GM19193 (cell line): ENCODE measurements around the gene TMEM164.

Source experiments
- POLR2A ChIP-seq: IDR thresholded peaks from 4 replicates; pipeline ENCODE4 v1.6.1; 2011; ENCODE audit not compliant: insufficient read depth, insufficient read length; ENCODE audit errors: extremely low read depth

TMEM164 gene

DNA sequence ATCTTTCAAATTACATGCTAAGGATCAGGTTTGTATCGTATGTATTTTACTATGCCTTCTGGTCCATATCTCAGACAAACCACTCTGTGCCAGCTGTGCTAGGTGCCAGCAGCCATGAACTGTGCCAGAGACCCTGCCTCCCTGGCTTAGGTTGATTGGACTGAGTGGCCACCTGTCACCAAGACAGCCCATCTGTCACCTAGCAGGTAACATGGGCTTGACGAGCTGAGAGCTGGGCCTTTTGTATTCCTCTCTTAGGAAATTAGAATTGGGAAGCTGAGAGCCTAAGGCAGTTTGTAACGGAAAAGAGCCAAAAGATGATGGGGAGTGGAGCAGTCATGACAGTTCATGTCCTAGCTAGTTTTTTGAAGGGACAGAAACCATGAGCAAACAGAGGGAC is 42.5 kb downstream of the TMEM164 start:
- no peak for TF ChIP-seq POLR2A

DNA sequence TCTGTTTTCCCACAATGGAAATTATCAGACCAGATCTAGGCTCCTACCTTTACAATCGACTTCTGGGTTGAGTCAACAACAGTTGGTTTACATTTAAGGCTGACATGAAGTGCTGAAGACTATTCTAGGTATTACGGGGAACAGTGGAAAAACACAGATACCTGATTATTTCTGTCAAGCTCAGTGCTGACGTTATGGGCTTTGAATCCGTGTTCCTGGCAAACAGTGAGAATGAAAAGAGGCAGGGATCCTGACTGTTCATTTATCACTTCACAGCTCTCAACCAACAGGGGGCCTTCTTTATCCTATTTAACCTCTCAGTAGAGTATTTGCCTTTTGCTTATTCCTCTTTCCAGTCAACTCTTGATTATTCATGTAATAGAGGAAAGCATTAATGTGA is 43.1 kb downstream of the TMEM164 start:
- no peak for TF ChIP-seq POLR2A

DNA sequence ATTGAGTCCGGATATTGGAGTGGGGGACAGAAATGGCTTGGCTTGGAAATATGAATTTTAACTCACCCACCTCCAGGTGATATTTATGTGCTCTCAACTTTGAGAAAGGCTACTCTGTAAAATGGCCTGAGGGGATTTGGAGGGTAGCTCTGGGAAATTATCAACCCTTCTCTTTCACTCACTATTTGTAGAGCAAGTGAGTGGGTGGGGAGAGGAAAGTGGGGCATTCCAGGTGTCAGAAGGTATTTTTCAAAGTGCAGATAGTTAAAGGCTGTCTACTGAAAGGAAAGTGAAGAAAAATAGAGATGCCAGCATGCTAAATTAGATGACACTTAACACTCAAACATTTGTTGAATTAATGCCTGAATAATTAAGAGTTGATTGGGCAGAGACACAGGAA is 44.1 kb downstream of the TMEM164 start:
- no peak for TF ChIP-seq POLR2A

DNA sequence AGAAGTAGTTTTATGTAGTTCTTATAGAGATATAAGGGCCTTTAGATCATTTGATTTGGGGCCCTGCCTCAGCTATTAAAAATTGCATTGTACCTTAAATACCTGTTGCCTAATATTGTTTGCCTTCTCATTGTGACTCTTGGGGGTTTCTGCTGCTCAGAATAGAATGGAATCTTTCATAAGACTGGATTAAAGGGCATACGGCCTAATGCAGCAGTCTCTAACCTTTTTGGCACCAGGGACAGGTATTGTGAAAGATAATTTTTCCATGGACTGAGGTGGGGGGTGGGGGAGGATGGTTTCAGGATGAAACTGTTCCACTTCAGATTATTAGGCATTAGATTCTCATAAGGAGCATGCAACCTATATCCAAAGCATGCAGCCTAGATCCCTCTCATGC is 46.2 kb downstream of the TMEM164 start:
- TF ChIP-seq POLR2A = no peak

DNA sequence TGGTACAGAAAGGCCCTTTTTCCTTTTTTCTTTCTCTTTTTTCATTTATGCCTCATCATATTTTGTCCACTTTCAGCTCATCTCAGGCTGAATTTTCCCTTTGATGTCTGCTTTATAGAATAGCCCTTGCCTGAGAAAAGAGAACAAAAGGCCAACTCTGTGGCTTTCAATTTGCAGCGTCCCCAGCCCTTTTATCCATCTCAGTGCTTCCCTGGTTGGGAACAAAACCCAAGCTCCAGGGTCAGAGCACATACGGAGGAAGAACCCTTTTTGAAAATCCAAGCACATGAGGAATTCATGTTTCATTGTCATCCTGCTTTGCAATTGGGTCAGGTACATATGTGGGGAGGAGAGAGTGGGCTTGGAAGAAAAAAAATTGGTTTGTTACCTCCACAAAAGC is 47.5 kb downstream of the TMEM164 start:
- TF ChIP-seq POLR2A = no peak

DNA sequence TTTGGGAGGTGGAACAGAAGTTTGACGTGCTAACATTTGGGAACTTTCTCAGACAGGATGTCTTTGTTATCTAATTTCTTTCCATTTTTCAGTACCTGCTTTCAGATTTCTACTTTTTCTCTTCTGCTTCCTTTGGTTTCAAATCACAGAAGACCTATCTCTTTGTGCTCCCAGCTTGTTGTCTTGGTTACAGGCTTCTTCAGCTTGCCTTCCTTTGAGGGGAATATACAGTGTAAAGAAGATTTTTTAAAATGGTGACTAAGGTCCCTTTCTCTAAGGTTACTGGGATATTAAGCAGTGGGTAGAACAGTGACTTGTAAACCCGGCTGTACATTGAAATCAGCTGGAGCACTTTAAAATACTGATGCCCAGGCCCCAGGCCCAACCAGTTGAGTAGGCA is 48.0 kb downstream of the TMEM164 start:
- TF ChIP-seq POLR2A = no peak

DNA sequence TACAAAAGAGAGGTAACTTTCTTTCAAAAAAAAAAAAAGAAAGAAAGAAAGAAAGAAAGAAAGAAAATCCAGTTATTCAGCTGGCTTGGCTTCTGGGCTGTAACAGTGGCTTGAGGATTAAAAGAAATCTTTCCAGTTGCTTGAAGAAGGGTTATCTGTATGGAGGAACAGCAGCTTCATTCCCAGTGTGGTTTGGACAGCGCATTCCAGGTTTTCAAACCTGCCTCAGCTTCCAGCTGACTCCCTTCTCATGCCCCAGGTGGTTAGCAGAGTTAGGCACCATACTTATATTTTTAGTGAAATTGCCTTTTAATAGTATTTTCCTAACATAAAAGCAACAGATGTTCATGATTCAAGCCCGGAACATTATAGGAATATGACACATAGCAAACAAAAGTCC is 48.6 kb downstream of the TMEM164 start:
- no peak for TF ChIP-seq POLR2A

DNA sequence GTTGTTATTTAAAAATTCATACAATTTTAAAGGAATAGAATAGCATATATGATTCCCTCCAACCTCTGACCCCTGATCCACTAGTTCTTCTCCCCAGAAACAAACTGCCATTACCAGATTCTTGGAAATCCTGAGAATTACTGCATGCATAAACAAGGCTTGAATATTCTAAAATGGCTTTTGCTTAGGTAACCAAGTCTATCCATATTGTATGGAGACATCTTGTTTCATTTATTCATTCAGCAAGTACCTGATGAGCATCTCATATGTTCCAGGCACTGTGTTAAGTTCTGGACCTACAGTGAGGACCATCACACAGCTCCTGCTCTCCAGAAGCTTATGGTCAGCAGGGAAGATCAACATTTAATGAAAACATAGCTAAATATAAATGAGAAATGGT is 49.4 kb downstream of the TMEM164 start:
- TF ChIP-seq POLR2A = no peak

DNA sequence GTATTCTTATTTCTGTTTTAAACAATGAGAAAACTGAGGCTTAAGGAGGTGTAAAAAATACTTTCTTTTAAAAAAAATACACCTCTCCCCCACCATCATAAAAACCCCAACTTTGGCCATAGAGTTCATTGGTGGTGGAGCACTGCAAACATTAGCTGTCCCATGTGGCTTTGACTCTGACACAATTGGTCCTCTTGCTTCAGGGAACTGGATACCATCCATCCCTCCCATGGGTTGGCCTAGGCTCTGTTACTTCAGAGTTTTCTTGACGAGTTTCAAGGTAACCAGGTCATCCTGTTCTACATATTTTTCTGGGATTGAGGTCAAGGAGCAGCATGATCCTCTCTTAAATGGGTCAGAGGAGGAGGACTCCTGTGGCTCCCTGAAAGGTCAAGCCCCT is 50.5 kb downstream of the TMEM164 start:
- no peak for TF ChIP-seq POLR2A

DNA sequence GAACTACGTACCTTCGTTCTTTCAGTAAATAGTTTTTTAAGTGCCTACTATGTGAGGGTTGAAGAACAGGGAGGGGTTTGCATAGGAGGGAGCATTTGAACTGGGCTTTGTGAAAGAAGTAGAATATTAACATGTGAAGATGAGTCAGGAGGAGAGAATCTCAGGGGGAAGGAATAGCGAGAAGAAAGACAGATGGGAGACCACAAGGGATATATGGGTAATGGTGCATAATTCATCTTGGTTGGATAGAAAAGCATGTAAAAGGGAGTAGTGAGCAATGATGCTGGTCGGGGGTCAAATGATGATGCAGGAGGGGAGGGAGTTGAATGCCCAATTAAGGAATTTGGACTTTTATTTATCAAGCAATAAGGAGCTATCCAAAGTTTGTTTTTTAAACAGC is 52.7 kb downstream of the TMEM164 start:
- TF ChIP-seq POLR2A = no peak

DNA sequence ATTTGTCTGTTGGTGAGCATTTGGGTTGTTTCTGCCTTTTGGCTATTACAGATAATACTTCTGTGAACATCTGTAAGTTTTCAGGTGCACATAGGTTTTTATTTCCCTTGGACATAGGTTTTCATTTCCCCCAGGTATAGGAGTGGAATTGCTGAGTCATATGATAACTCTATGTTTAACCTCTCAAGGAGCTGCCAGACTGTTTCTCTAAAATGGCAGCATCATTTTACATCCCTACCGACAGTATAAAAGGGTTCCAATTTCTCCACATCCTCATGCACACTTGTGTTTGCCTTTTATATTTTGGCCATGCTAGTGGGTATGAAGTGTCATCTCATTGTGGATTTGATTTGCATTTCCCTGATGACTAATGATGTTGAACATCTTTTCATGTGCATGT is 53.5 kb downstream of the TMEM164 start:
- no peak for TF ChIP-seq POLR2A

DNA sequence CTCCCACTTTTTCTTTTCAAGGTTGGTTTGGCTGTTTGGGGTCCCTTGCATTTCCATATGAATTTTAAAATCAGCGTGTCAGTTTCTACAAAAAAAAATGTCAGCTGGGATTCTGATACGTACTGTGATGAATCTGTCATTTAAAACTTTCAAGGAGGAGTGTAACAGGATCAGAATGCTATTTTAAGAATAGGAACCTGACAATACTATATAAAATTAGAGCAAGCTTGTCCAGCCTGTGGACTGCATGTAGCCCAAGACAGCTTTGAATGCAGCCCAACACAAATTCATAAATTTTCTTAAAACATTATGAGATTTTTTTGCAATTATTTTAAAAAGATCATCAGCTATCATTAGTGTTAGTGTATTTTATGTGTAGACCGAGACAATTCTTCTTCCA is 56.5 kb downstream of the TMEM164 start:
- no peak for TF ChIP-seq POLR2A

DNA sequence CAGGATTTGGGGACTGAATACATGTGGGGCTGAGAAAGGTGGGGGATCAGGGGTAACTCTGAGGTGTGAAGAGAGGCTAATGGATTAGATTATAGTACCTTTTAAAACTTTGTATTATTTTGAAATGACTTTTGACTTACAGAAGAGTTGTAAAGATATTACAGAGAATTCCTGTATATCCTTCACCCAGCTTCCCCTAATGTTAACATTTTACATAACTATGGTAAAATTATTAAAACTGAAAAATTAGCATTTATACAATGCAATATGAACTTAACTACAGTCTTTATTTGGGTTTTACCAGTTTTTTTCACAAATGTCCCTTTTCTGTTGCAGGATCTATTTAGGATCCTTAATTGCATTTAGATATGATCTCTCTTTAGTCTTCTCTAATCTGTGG is 57.4 kb downstream of the TMEM164 start:
- no peak for TF ChIP-seq POLR2A

DNA sequence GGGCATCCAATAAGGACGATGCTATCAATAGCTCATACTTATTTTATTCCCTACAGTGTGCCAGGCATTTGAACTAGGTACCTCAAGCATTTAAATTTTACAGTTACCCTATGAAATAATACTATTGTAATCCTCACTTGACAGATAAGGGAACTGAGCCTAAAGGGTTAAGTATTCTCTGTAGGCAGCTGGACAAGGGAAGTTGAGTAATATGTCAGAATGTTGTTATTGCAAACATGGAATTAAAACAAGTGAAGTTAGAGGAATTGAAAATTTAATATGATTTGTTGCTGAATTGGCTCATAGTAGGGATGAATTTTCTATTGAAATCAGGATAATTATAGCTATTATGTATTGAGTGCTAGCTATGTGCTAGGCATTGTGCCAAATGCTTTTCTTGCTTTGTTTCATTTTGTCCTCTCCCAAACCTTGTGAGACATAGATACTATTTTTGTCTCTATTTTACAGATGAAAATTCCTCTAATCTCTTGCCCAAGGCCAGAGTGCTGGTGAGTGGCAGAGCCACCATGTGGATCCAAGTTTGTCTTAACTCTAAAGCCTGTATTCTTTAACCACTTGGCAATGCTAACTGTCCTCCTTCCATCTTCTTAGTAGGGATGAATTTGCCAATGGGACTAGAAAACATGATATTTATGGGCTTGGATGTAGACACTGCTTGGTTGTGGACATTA is 58.1 kb downstream of the TMEM164 start:
- no peak for TF ChIP-seq POLR2A

DNA sequence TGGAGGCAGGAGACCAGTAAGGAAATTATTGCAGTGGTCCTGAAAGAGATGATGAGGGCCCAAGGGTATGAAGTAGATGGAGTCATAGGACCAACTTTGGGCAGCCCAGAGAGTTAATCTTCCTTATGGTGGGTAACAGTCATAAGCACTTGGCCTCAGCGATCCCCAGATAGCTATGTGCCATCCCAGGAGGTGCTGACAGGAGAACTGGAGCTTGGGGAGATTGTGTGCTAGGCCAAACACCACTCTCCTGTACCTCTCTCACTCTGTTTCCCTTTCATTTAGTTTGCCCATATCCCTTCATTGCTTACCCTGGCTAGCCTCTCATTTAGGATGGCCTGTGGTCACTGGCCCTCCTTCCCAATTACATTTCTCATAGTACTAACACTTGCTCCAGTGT is 60.0 kb downstream of the TMEM164 start:
- no peak for TF ChIP-seq POLR2A

DNA sequence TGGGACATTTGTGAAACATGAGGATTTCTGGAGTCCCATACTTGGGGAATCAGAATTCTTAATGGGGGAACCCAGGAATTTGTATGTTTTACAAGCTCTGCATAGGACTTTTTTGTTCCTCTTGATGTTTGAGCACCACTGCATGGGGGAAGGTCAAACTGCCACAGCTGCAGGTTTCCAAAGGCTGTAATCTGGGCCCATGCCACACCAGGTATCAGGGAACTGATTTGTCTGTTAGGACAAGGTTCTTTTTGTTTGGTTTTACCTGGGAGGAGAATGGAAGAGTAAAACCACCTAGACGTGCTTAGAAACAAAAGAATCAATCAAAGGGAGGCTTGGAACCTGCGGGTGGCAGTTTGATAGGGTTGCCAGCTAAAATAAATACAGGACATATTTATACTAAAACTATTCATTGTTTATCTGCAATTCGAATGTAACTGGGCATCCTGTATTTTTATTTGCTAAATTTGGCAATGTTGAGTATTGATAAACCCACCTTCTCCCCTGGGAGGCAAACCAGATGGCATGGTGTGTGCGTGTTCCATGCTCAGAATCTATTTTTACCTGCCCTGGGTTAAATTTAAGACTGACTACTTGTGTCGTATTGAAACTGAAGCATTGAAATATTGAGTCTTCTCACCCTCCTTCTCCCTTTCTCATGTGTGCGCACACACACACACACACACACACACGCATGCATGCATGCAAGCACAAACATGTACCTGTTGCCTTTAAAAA is 63.7 kb downstream of the TMEM164 start:
- no peak for TF ChIP-seq POLR2A
